ENCODE data around the gene TRPV4.
"Not testable (repeated sequence)": the region's sequence is repeated elsewhere in the genome, so short reads cannot be mapped to it uniquely, and the experiment has no call there.

DNA sequence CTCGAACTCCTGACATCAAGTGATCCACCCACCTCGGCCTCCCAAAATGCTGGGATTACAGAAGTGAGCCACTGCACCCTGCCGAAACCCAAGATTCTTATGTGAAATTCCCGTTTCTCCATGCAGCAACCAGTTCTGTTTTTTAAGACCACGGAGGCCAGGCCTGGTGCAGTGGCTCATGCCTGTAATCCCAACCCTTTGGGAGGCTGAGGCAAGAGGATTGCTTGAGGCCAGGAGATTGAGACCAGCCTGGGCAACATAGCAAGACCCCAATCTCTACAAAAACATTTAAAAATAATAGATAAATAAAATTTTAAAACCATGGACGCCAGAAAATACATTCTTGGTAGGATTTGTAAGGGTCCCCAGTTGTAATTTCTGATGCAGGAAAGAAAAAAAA, 17.3 kb upstream of the TRPV4 start:
- TF ChIP-seq CTCF, POLR2A, EP300, POLR2AphosphoS5 (IDR thresholded peaks at IDR 0.05): not testable (repeated sequence)
